GM12878 (cell line): ENCODE measurements around the gene COL18A1. TPM values are rescaled to one million over a fixed set of nuclear protein-coding genes. Genes with fewer than 3 reads are reported as not detected.

Source experiments
- ATAC-seq: fragments of 200-7000 bp; cut with Tn5 transposase; 3 replicates; pipeline ENCODE4 v1.9.1; 2020; ENCODE audit warnings: mild to moderate bottlenecking, moderate library complexity
- BruUV-seq: library from RNA; stranded (reverse); fragments of 400-500 nt; replicated peaks from 2 replicates; lab custom pipeline; 2021; lab: Mats Ljungman, UMichigan
- CTCF ChIA-PET: fragments of 300-600 bp; sonication (Branson Sonifier 250); formaldehyde crosslinking; extraction: SDS; loops from one replicate; lab custom pipeline; 2021; ENCODE audit warnings: inconsistent platforms; lab: Yijun Ruan, JAX
- POLR2A ChIA-PET: fragments of 350-600 bp; formaldehyde crosslinking; extraction: SDS; loops from one replicate; lab custom pipeline; 2021; ENCODE audit warnings: inconsistent platforms; lab: Charles Lee
- RAD21 ChIA-PET: fragments of 300-600 bp; sonication (Branson Sonifier 250); formaldehyde crosslinking; loops from one replicate; lab custom pipeline; 2023; ENCODE audit warnings: antibody characterized with exemption; ENCODE audit not compliant: unreplicated experiment; lab: Charles Lee
- SMC1A ChIA-PET: fragments of 300-600 bp; sonication (Branson Sonifier 250); formaldehyde crosslinking; loops from one replicate; lab custom pipeline; 2023; ENCODE audit not compliant: unreplicated experiment, uncharacterized antibody; lab: Charles Lee
- DNase-seq: peaks from one replicate; pipeline ENCODE4 v3.0.0-alpha.2; 2011; ENCODE audit warnings: low read depth, low spot score
- FAIRE-seq: peaks from 3 replicates; lab custom pipeline; 2011; peaks lifted over from hg19 to GRCh38; lab: Jason Lieb, UNC
- H2AFZ ChIP-seq: 2 replicates; pipeline ENCODE4 v1.6.0; 2011; ENCODE audit warnings: low read depth, low read length, control low read depth; ENCODE audit not compliant: control insufficient read depth
- H3K27ac ChIP-seq: 2 replicates; pipeline ENCODE4 v1.5.1; 2011; ENCODE audit warnings: control low read depth; ENCODE audit not compliant: control insufficient read depth, insufficient read depth
- H3K27me3 ChIP-seq, 2 experiments: replicated peaks in 1 of 2; 2 replicates each; pipeline versions ENCODE4 v1.6.0 to v1.6.1; 2011; ENCODE audit warnings: low read length in 1 of 2; ENCODE audit not compliant: control insufficient read depth in 2 of 2, insufficient read depth in 2 of 2
- H3K36me3 ChIP-seq, 2 experiments: 2 replicates each; pipeline ENCODE4 v1.5.1; 2011; ENCODE audit warnings: low read length in 1 of 2; ENCODE audit not compliant: control insufficient read depth in 2 of 2, insufficient read depth in 2 of 2
- H3K4me1 ChIP-seq: 2 replicates; pipeline ENCODE4 v1.6.1; 2011; ENCODE audit warnings: mild to moderate bottlenecking, low read length, moderate library complexity, mixed read lengths; ENCODE audit not compliant: control insufficient read depth, insufficient read depth
- H3K4me2 ChIP-seq: 2 replicates; pipeline ENCODE4 v1.6.0; 2011; ENCODE audit warnings: control low read depth; ENCODE audit not compliant: control insufficient read depth, insufficient read depth
- H3K4me3 ChIP-seq: fragments of 200-600 bp; sonication (generic); 2 replicates; pipeline ENCODE4 v1.5.1; 2016
- H3K79me2 ChIP-seq: 2 replicates; pipeline ENCODE4 v1.6.0; 2011; ENCODE audit warnings: low read length; ENCODE audit not compliant: control insufficient read depth, insufficient read depth
- H3K9ac ChIP-seq: 2 replicates; pipeline ENCODE4 v1.8.0; 2011; ENCODE audit warnings: low read length, control low read depth, mixed read lengths; ENCODE audit not compliant: control insufficient read depth, insufficient read depth
- H3K9me3 ChIP-seq: replicated peaks from 3 replicates; pipeline ENCODE4 v1.5.1; 2011; ENCODE audit warnings: mild to moderate bottlenecking, low read length; ENCODE audit not compliant: control insufficient read depth, insufficient read depth
- H4K20me1 ChIP-seq: 2 replicates; pipeline ENCODE4 v1.6.0; 2011; ENCODE audit not compliant: control insufficient read depth, insufficient read depth
- BMI1 ChIP-seq: fragments of 450-650 bp; IDR thresholded peaks from 2 replicates; pipeline ENCODE4 v1.6.1; 2016; ENCODE audit warnings: mild to moderate bottlenecking, moderate library complexity, borderline replicate concordance
- CHD1 ChIP-seq: IDR thresholded peaks from 2 replicates; pipeline ENCODE4 v1.6.1; 2012; ENCODE audit warnings: low read depth, low read length, improper control_type of control experiment
- CREM ChIP-seq: IDR thresholded peaks from 2 replicates; pipeline ENCODE4 v1.6.1; 2014; ENCODE audit warnings: antibody characterized with exemption, low read depth
- KDM1A ChIP-seq: fragments of 200-600 bp; sonication (generic); IDR thresholded peaks from 2 replicates; pipeline ENCODE4 v1.6.1; 2016; ENCODE audit warnings: borderline replicate concordance
- NFIC ChIP-seq: IDR thresholded peaks from 2 replicates; pipeline ENCODE4 v1.6.1; 2012; ENCODE audit warnings: low read depth, mild to moderate bottlenecking, inconsistent platforms, low read length, moderate library complexity
- NR2C1 ChIP-seq: fragments of 450-650 bp; IDR thresholded peaks from 2 replicates; pipeline ENCODE4 v1.6.1; 2017; ENCODE audit warnings: antibody characterized with exemption, mild to moderate bottlenecking, moderate library complexity
- PAX5 ChIP-seq: IDR thresholded peaks from 2 replicates; pipeline ENCODE4 v1.6.1; 2011; ENCODE audit warnings: low read depth, low read length, borderline replicate concordance
- RCOR1 ChIP-seq: conservative IDR thresholded peaks from 2 replicates; pipeline ENCODE4 v1.6.1; 2012; ENCODE audit warnings: low read depth, low read length, improper control_type of control experiment
- SMAD5 ChIP-seq: IDR thresholded peaks from 2 replicates; pipeline ENCODE4 v1.6.1; 2016; ENCODE audit warnings: antibody characterized with exemption, low read depth
- SP1 ChIP-seq: IDR thresholded peaks from one replicate; pipeline ENCODE4 v1.6.1; 2011; ENCODE audit warnings: low read depth, low read length
- WGBS: methylation state at CpG from one replicate; pipeline ENCODE4 v1.1.6; 2016; ENCODE audit warnings: low lambda C conversion rate; ENCODE audit not compliant: insufficient replicate concordance, insufficient coverage; ENCODE audit errors: missing lambda C conversion rate; 5-methylcytosine and 5-hydroxymethylcytosine counted together
- in situ Hi-C: fragments of 300-500 bp; cut with MboI; formaldehyde crosslinking; loops from 9 replicates; pipeline ENCODE4 v1.14.3; 2018; ENCODE audit warnings: mixed read lengths
- intact Hi-C: fragments of 100-400 bp; cut with micrococcal nuclease; formaldehyde crosslinking; loops from one replicate; pipeline ENCODE4 v1.14.2; 2022; ENCODE audit not compliant: unreplicated experiment
- polyA plus RNA-seq, 11 experiments: library from polyadenylated mRNA; depleted of rRNA in 4 of 11; unstranded in 6 of 11; stranded (reverse) in 5 of 11; fragments of >200 nt; fragmentation: Nextera tagmentation in 4 of 11; fragmentation: Illumina TruSeq in 1 of 11; extraction: Ambion mirVana in 4 of 11; extraction: Trizol in 1 of 11; gene quantifications; 1 replicate in 1 of 11; 2 replicates in 10 of 11; pipeline versions ENCODE4 v1.2.1 to v1.2.3, GENCODE V29; 2011 to 2016; ENCODE audit warnings: inconsistent platforms in 2 of 11, missing spikeins in 2 of 11, low read depth in 1 of 11
- total RNA-seq, 4 experiments: library from RNA; depleted of rRNA in 3 of 4; stranded (reverse); fragments of >200 nt in 3 of 4; fragmentation: Illumina TruSeq in 1 of 4; extraction: Trizol in 1 of 4; gene quantifications; 2 replicates each; pipeline versions ENCODE4 v1.2.1 to v1.2.3, GENCODE V29; 2013 to 2021
- TF ChIP-seq, protein P1 (sequence below): IDR thresholded peaks from 2 replicates; pipeline ENCODE4 v1.6.1; 2012; ENCODE audit warnings: low read depth, low read length, improper control_type of control experiment
- TF ChIP-seq, protein P2 (sequence below): IDR thresholded peaks from 2 replicates; pipeline ENCODE4 v1.6.1; 2012; ENCODE audit warnings: mild to moderate bottlenecking, low read depth, low read length

Gene COL18A1
- total and polyA plus RNA-seq, 10 of the 15 experiments (the other 5 are each of a cell fraction or from before 2014, with no cell fraction given), result under 0.01 to 0.49 (median 0.09) TPM; not detected in 3

- no peaks in the 10 kb centered on the region for H3K4me1 ChIP-seq
- SMC1A ChIA-PET, result no interaction called here
- CTCF ChIA-PET, result no interaction called here
- no peak overlapping the region for H2AFZ ChIP-seq
- WGBS, result 32% methylated on average over 14 of the region's 14 CpGs
- H3K36me3 ChIP-seq, result no peaks in the 10 kb centered on the region
- intact Hi-C loops, result no loop called here
- no peaks in the 10 kb centered on the region for H3K9me3 ChIP-seq
- H3K79me2 ChIP-seq, result no peaks in the 10 kb centered on the region
- no peak for FAIRE-seq
- in situ Hi-C loops, result no loop called here
- POLR2A ChIA-PET, result no interaction called here
- no peaks in the 10 kb centered on the region for H4K20me1 ChIP-seq
- H3K4me3 ChIP-seq, result no peak overlapping the region
- RAD21 ChIA-PET, result no interaction called here
- no TSS peak for BruUV-seq
- ATAC-seq, result no peak
- no peak for DNase-seq
- H3K27ac ChIP-seq, result no peak overlapping the region
- no peak overlapping the region for H3K9ac ChIP-seq
- H3K27me3 ChIP-seq, result no peaks in the 10 kb centered on the region; a peak in 1 of 4 replicates
- no peak overlapping the region for H3K4me2 ChIP-seq
- TF ChIP-seq SMAD5, result no peak
- no peak for TF ChIP-seq CHD1
- no peak for TF ChIP-seq BMI1
- TF ChIP-seq PAX5, result no peak
- no peak for TF ChIP-seq NFIC
- no peak for TF ChIP-seq SP1
- TF ChIP-seq CREM, result no peak
- TF ChIP-seq, protein P1, sequence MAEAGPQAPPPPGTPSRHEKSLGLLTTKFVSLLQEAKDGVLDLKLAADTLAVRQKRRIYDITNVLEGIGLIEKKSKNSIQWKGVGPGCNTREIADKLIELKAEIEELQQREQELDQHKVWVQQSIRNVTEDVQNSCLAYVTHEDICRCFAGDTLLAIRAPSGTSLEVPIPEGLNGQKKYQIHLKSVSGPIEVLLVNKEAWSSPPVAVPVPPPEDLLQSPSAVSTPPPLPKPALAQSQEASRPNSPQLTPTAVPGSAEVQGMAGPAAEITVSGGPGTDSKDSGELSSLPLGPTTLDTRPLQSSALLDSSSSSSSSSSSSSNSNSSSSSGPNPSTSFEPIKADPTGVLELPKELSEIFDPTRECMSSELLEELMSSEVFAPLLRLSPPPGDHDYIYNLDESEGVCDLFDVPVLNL, result no peak
- TF ChIP-seq KDM1A, result no peak
- TF ChIP-seq NR2C1, result no peak
- TF ChIP-seq, protein P2, sequence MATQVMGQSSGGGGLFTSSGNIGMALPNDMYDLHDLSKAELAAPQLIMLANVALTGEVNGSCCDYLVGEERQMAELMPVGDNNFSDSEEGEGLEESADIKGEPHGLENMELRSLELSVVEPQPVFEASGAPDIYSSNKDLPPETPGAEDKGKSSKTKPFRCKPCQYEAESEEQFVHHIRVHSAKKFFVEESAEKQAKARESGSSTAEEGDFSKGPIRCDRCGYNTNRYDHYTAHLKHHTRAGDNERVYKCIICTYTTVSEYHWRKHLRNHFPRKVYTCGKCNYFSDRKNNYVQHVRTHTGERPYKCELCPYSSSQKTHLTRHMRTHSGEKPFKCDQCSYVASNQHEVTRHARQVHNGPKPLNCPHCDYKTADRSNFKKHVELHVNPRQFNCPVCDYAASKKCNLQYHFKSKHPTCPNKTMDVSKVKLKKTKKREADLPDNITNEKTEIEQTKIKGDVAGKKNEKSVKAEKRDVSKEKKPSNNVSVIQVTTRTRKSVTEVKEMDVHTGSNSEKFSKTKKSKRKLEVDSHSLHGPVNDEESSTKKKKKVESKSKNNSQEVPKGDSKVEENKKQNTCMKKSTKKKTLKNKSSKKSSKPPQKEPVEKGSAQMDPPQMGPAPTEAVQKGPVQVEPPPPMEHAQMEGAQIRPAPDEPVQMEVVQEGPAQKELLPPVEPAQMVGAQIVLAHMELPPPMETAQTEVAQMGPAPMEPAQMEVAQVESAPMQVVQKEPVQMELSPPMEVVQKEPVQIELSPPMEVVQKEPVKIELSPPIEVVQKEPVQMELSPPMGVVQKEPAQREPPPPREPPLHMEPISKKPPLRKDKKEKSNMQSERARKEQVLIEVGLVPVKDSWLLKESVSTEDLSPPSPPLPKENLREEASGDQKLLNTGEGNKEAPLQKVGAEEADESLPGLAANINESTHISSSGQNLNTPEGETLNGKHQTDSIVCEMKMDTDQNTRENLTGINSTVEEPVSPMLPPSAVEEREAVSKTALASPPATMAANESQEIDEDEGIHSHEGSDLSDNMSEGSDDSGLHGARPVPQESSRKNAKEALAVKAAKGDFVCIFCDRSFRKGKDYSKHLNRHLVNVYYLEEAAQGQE, result no peak
- TF ChIP-seq RCOR1, result no peak
- TF ChIP-seq, all 136 proteins: peak for 0
Measured at GRCh38 chr21:45366931-45367401, 38.0 kb upstream of the COL18A1 start.
